Mesenchymal stem cell (in vitro differentiated cells and primary cell): ENCODE measurements around the gene LRFN4.
A peak's percentile ranks its signal among the peaks of the same experiment; 100 is the strongest.

Experiments used
- DNase-seq: peaks from one replicate; pipeline ENCODE4 v3.0.0-alpha.2; 2013
- H2AFZ ChIP-seq: one replicate; pipeline ENCODE4 v1.6.1; 2013; ENCODE audit warnings: low read depth, mild to moderate bottlenecking, control low read depth, inconsistent platforms, low read length, moderate library complexity
- H2AK5ac ChIP-seq: 2 replicates; pipeline ENCODE4 v1.6.1; 2013; ENCODE audit warnings: low read length, moderate library complexity, mild to moderate bottlenecking, inconsistent platforms; ENCODE audit not compliant: severe bottlenecking
- H2BK120ac ChIP-seq: one replicate; pipeline ENCODE4 v1.6.1; 2013; ENCODE audit warnings: low read depth, mild to moderate bottlenecking, inconsistent platforms, low read length, moderate library complexity
- H2BK12ac ChIP-seq, 2 experiments: one replicate each; pipeline ENCODE4 v1.6.1; 2013; ENCODE audit warnings: inconsistent platforms in 2 of 2, low read length in 2 of 2, mild to moderate bottlenecking in 2 of 2, moderate library complexity in 2 of 2, control low read depth in 1 of 2
- H2BK15ac ChIP-seq: one replicate; pipeline ENCODE4 v1.6.1; 2013; ENCODE audit warnings: mild to moderate bottlenecking, low read depth, inconsistent platforms; ENCODE audit not compliant: poor library complexity, severe bottlenecking
- H2BK5ac ChIP-seq: 2 replicates; pipeline ENCODE4 v1.6.1; 2013; ENCODE audit warnings: low read depth, mild to moderate bottlenecking, low read length, control low read depth, inconsistent platforms; ENCODE audit not compliant: poor library complexity, severe bottlenecking
- H3K14ac ChIP-seq, 2 experiments: one replicate each; pipeline ENCODE4 v1.6.1; 2013; ENCODE audit warnings: inconsistent platforms in 2 of 2, low read length in 2 of 2, control low read depth in 1 of 2, mild to moderate bottlenecking in 1 of 2, moderate library complexity in 1 of 2
- H3K18ac ChIP-seq, 2 experiments: one replicate each; pipeline ENCODE4 v1.6.1; 2013; ENCODE audit warnings: inconsistent platforms in 2 of 2, low read length in 2 of 2, control low read depth in 1 of 2, low read depth in 1 of 2, mild to moderate bottlenecking in 1 of 2
- H3K23ac ChIP-seq, 2 experiments: one replicate each; pipeline ENCODE4 v1.6.1; 2013; ENCODE audit warnings: inconsistent platforms in 2 of 2, low read length in 2 of 2, mild to moderate bottlenecking in 2 of 2, moderate library complexity in 2 of 2, control low read depth in 1 of 2
- H3K27ac ChIP-seq: 2 replicates; pipeline ENCODE4 v1.5.1; 2013; ENCODE audit warnings: mild to moderate bottlenecking, moderate library complexity, low read length, control low read depth, inconsistent platforms; ENCODE audit not compliant: poor library complexity, severe bottlenecking
- H3K27me3 ChIP-seq, 2 experiments: 2 replicates each; pipeline versions ENCODE4 v1.6.1 to v1.7.0; 2013; ENCODE audit warnings: low read length in 2 of 2, mild to moderate bottlenecking in 2 of 2, moderate library complexity in 2 of 2, control low read depth in 1 of 2, inconsistent platforms in 1 of 2; ENCODE audit not compliant: control insufficient read depth in 1 of 2, insufficient read depth in 1 of 2
- H3K36me3 ChIP-seq, 2 experiments: 2 replicates each; pipeline versions ENCODE4 v1.6.1 to v1.7.0; 2013; ENCODE audit warnings: low read length in 2 of 2, control low read depth in 1 of 2, inconsistent platforms in 1 of 2, low read depth in 1 of 2, mild to moderate bottlenecking in 1 of 2; ENCODE audit not compliant: insufficient read depth in 2 of 2, control insufficient read depth in 1 of 2
- H3K4ac ChIP-seq, 2 experiments: one replicate each; pipeline ENCODE4 v1.6.1; 2013; ENCODE audit warnings: inconsistent platforms in 2 of 2, low read length in 2 of 2, mild to moderate bottlenecking in 2 of 2, moderate library complexity in 2 of 2, control low read depth in 1 of 2, low read depth in 1 of 2
- H3K4me1 ChIP-seq: 2 replicates; pipeline ENCODE4 v1.6.1; 2013; ENCODE audit warnings: low read depth, low read length, control low read depth; ENCODE audit not compliant: control insufficient read depth, insufficient read depth
- H3K4me2 ChIP-seq: 2 replicates; pipeline ENCODE4 v1.6.1; 2013; ENCODE audit warnings: low read length, mild to moderate bottlenecking, inconsistent platforms; ENCODE audit not compliant: poor library complexity, severe bottlenecking
- H3K4me3 ChIP-seq, 2 experiments: 2 replicates each; pipeline versions ENCODE4 v1.5.1 to v1.7.0; 2013; ENCODE audit warnings: low read length in 2 of 2, mild to moderate bottlenecking in 2 of 2, control low read depth in 1 of 2, low read depth in 1 of 2; ENCODE audit not compliant: insufficient read depth in 1 of 2
- H3K79me1 ChIP-seq: replicated peaks from 2 replicates; pipeline ENCODE4 v1.6.1; 2013; ENCODE audit warnings: mild to moderate bottlenecking, control low read depth, low read length, inconsistent platforms; ENCODE audit not compliant: poor library complexity, severe bottlenecking
- H3K9ac ChIP-seq: 2 replicates; pipeline ENCODE4 v1.7.0; 2013; ENCODE audit warnings: mild to moderate bottlenecking, low read length, moderate library complexity
- H3K9me3 ChIP-seq: 2 replicates; pipeline ENCODE4 v1.7.0; 2013; ENCODE audit warnings: mild to moderate bottlenecking, low read length; ENCODE audit not compliant: control insufficient read depth
- H4K8ac ChIP-seq: one replicate; pipeline ENCODE4 v1.6.1; 2013; ENCODE audit warnings: inconsistent platforms, mild to moderate bottlenecking, low read length, moderate library complexity
- H4K91ac ChIP-seq: one replicate; pipeline ENCODE4 v1.6.1; 2013; ENCODE audit warnings: mild to moderate bottlenecking, low read length, inconsistent platforms
- WGBS: methylation state at CpG from one replicate; pipeline ENCODE4 v1.1.7; 2013; ENCODE audit warnings: mixed read lengths; 5-methylcytosine and 5-hydroxymethylcytosine counted together

The LRFN4 gene

GRCh38 chr11:66907751-66908630 lies 51.1 kb downstream of the LRFN4 start:
- H3K4ac ChIP-seq: peak overlapping the region in 1 of 2 experiments; percentile 4
- no peaks in the 10 kb centered on the region for H3K27me3 ChIP-seq
- H2AFZ ChIP-seq: no peak overlapping the region
- WGBS: 65% methylated on average over 8 of the region's 9 CpGs
- H3K4me2 ChIP-seq: no peak overlapping the region
- no peak overlapping the region for H3K27ac ChIP-seq
- H3K4me3 ChIP-seq: no peak overlapping the region
- H3K79me1 ChIP-seq: peaks cover 9% of the 10 kb centered on the region
- H3K4me1 ChIP-seq: peaks cover 21% of the 10 kb centered on the region
- H2BK5ac ChIP-seq: no peak overlapping the region
- H2BK12ac ChIP-seq: peak overlapping the region in 1 of 2 experiments; percentile 52
- H3K23ac ChIP-seq: no peak overlapping the region
- peaks cover 0 to 6% of the 10 kb centered on the region in 2 experiments for H3K36me3 ChIP-seq
- no peak overlapping the region for H4K8ac ChIP-seq
- no peak overlapping the region for H3K14ac ChIP-seq
- no peak overlapping the region for H3K18ac ChIP-seq
- H2BK120ac ChIP-seq: no peak overlapping the region
- H2AK5ac ChIP-seq: peak overlapping the region; percentile 8
- H3K9ac ChIP-seq: no peak overlapping the region
- H2BK15ac ChIP-seq: no peak overlapping the region
- no peak overlapping the region for H4K91ac ChIP-seq
- no peaks in the 10 kb centered on the region for H3K9me3 ChIP-seq
- peak; percentile 41 for DNase-seq

GRCh38 chr11:66909181-66909580 lies 52.3 kb downstream of the LRFN4 start:
- peaks cover 16% of the 10 kb centered on the region for H3K4me1 ChIP-seq
- no peaks in the 10 kb centered on the region for H3K27me3 ChIP-seq

GRCh38 chr11:66910016-66910415 lies 53.2 kb downstream of the LRFN4 start:
- 96% methylated on average over 10 of the region's 10 CpGs for WGBS
- Histone ChIP-seq H3K4me1 (peaks cover 13% of the 10 kb centered on the region), H2BK120ac (no peak overlapping the region)

More at GRCh38 chr11:66909181-66909580, 52.3 kb downstream of the LRFN4 start:
- no peak overlapping the region for H2AK5ac ChIP-seq
- H3K4ac ChIP-seq: no peak overlapping the region
- no peak overlapping the region for H4K91ac ChIP-seq
- peaks cover 0 to 6% of the 10 kb centered on the region in 2 experiments for H3K36me3 ChIP-seq
- no peak overlapping the region for H2BK15ac ChIP-seq
- no peak overlapping the region for H3K14ac ChIP-seq
- no peak overlapping the region for H3K4me3 ChIP-seq
- H3K18ac ChIP-seq: no peak overlapping the region
- H3K79me1 ChIP-seq: peaks cover 14% of the 10 kb centered on the region
- no peaks in the 10 kb centered on the region for H3K9me3 ChIP-seq
- no peak overlapping the region for H4K8ac ChIP-seq
- no peak overlapping the region for H3K4me2 ChIP-seq
- no peak overlapping the region for H3K23ac ChIP-seq
- no peak overlapping the region for H3K27ac ChIP-seq
- DNase-seq: no peak
- no peak overlapping the region for H2AFZ ChIP-seq
- H3K9ac ChIP-seq: no peak overlapping the region
- 97% methylated on average over 8 of the region's 8 CpGs for WGBS
- peak overlapping the region in 1 of 2 experiments; percentile 24 for H2BK12ac ChIP-seq
- H2BK120ac ChIP-seq: no peak overlapping the region
- H2BK5ac ChIP-seq: no peak overlapping the region

More at GRCh38 chr11:66910016-66910415, 53.2 kb downstream of the LRFN4 start:
- Histone ChIP-seq H2BK12ac (no peak overlapping the region), H3K23ac (no peak overlapping the region), H3K9ac (no peak overlapping the region), H3K79me1 (peaks cover 14% of the 10 kb centered on the region), H3K27me3 (no peaks in the 10 kb centered on the region), H3K4me3 (no peak overlapping the region), H2BK15ac (no peak overlapping the region), H3K4ac (no peak overlapping the region), H3K9me3 (no peaks in the 10 kb centered on the region), H3K36me3 (peaks cover 0 to 6% of the 10 kb centered on the region in 2 experiments), H3K18ac (no peak overlapping the region), H3K4me2 (no peak overlapping the region), H2AK5ac (no peak overlapping the region), H3K14ac (no peak overlapping the region), H2AFZ (no peak overlapping the region), H2BK5ac (no peak overlapping the region), H4K8ac (no peak overlapping the region), H4K91ac (no peak overlapping the region), H3K27ac (no peak overlapping the region)
- no peak for DNase-seq
